ENCODE results near the gene SEC22A.

The SEC22A gene

DNA sequence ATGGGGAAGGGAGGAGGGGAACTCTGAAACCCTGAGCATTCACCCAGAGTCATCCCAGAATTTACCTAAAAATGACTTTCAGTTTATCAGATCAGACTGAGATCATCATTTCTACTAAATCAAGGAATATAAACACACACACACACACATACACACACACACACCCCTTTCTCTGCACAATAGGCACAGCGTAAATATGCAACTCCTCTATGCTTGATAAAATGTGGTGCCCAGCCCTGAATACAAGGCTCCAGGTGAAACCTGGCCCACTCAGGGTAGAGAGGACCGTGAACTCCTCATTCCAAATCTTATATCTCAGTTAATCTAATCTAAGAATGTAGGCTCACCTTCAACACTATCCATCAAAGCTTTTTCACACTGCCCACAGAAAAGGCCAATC is 31.8 kb upstream of the SEC22A start:
- no peak overlapping the region for H3K4me3 ChIP-seq (ENCODE audit: insufficient read depth, low read depth, low read length, poor library complexity, severe bottlenecking)
- peaks cover 2% of the 10 kb centered on the region for H3K36me3 ChIP-seq (ENCODE audit: control insufficient read depth, insufficient read depth, low read length)
- no peaks in the 10 kb centered on the region for H3K27me3 ChIP-seq (replicated peaks; ENCODE audit: control insufficient read depth, insufficient read depth, low read length, poor library complexity, severe bottlenecking)
- H3K27ac ChIP-seq (ENCODE audit: insufficient read depth, low read length, poor library complexity, severe bottlenecking), result no peak overlapping the region
- H3K4me1 ChIP-seq (ENCODE audit: control insufficient read depth, insufficient read depth, low read length, poor library complexity, severe bottlenecking), result no peaks in the 10 kb centered on the region
- H3K9me3 ChIP-seq (ENCODE audit: control insufficient read depth, low read length), result no peaks in the 10 kb centered on the region
- DNase-seq, result no peak

DNA sequence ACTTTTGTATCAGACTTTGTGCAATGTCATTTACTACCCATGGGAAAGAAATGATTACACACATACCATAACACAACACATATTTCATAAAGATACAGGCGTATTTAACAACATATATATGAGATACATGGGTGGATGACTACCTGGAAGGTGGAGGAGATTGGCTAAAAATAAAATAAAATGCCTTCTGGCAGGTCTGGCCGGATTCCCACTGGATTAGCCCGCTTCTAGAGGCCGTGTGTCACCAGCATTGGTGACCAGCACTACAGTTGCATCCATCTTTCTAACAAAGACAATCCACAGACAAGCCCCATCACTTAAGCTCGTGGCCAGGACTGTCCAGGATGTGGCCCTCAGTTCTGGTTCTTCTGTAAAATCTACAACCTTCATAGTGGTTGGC is 21.0 kb upstream of the SEC22A start:
- no peaks in the 10 kb centered on the region for H3K9me3 ChIP-seq (ENCODE audit: control insufficient read depth, low read length)
- no peak overlapping the region for H3K4me3 ChIP-seq (ENCODE audit: insufficient read depth, low read depth, low read length, poor library complexity, severe bottlenecking)
- H3K27me3 ChIP-seq (replicated peaks; ENCODE audit: control insufficient read depth, insufficient read depth, low read length, poor library complexity, severe bottlenecking), result no peaks in the 10 kb centered on the region
- H3K36me3 ChIP-seq (ENCODE audit: control insufficient read depth, insufficient read depth, low read length), result no peaks in the 10 kb centered on the region
- no peak for DNase-seq
- no peak overlapping the region for H3K27ac ChIP-seq (ENCODE audit: insufficient read depth, low read length, poor library complexity, severe bottlenecking)
- H3K4me1 ChIP-seq (ENCODE audit: control insufficient read depth, insufficient read depth, low read length, poor library complexity, severe bottlenecking), result no peaks in the 10 kb centered on the region

GRCh38 chr3:123186695-123187094 is 15.0 kb upstream of the SEC22A start:
- no peaks in the 10 kb centered on the region for H3K27me3 ChIP-seq (replicated peaks; ENCODE audit: control insufficient read depth, insufficient read depth, low read length, poor library complexity, severe bottlenecking)
- no peaks in the 10 kb centered on the region for H3K9me3 ChIP-seq (ENCODE audit: control insufficient read depth, low read length)
- H3K4me3 ChIP-seq (ENCODE audit: insufficient read depth, low read depth, low read length, poor library complexity, severe bottlenecking), result no peak overlapping the region
- no peak overlapping the region for H3K27ac ChIP-seq (ENCODE audit: insufficient read depth, low read length, poor library complexity, severe bottlenecking)
- no peaks in the 10 kb centered on the region for H3K36me3 ChIP-seq (ENCODE audit: control insufficient read depth, insufficient read depth, low read length)
- no peaks in the 10 kb centered on the region for H3K4me1 ChIP-seq (ENCODE audit: control insufficient read depth, insufficient read depth, low read length, poor library complexity, severe bottlenecking)
- no peak for DNase-seq

- Histone ChIP-seq H3K4me1 (ENCODE audit: control insufficient read depth, insufficient read depth, low read length, poor library complexity, severe bottlenecking) (no peaks in the 10 kb centered on the region), H3K36me3 (ENCODE audit: control insufficient read depth, insufficient read depth, low read length) (no peaks in the 10 kb centered on the region), H3K27ac (ENCODE audit: insufficient read depth, low read length, poor library complexity, severe bottlenecking) (no peak overlapping the region), H3K27me3 (replicated peaks; ENCODE audit: control insufficient read depth, insufficient read depth, low read length, poor library complexity, severe bottlenecking) (no peaks in the 10 kb centered on the region), H3K9me3 (ENCODE audit: control insufficient read depth, low read length) (no peaks in the 10 kb centered on the region), H3K4me3 (ENCODE audit: insufficient read depth, low read depth, low read length, poor library complexity, severe bottlenecking) (no peak overlapping the region)
- DNase-seq, result no peak
Observed at GRCh38 chr3:123188058-123188457, 13.7 kb upstream of the SEC22A start.

- no peak for DNase-seq
- H3K36me3 ChIP-seq (ENCODE audit: control insufficient read depth, insufficient read depth, low read length), result no peaks in the 10 kb centered on the region
Observed at GRCh38 chr3:123193448-123194101, 8.2 kb upstream of the SEC22A start.

DNA sequence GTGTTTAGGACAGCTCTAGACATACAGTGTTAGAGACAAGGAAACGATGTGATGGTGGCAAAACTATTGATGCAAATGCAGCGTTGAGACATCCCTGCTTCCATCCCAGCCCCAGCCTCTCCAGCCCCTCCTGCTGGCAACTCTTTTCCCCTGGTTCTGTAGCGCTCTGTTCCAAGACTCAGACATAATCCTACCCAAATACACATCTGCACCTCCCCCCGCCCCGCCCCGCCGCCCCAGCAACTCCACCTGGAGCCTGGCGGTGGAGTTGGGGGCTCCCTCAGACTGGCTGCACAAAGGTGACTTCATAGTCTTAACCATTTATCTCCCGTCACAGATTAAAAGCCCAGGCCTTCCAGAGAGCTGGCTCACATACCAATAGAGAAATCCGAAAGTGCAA is 7.2 kb upstream of the SEC22A start:
- Histone ChIP-seq H3K27ac (ENCODE audit: insufficient read depth, low read length, poor library complexity, severe bottlenecking) (no peak overlapping the region), H3K4me1 (ENCODE audit: control insufficient read depth, insufficient read depth, low read length, poor library complexity, severe bottlenecking) (no peaks in the 10 kb centered on the region), H3K9me3 (ENCODE audit: control insufficient read depth, low read length) (no peaks in the 10 kb centered on the region), H3K4me3 (ENCODE audit: insufficient read depth, low read depth, low read length, poor library complexity, severe bottlenecking) (no peak overlapping the region), H3K27me3 (replicated peaks; ENCODE audit: control insufficient read depth, insufficient read depth, low read length, poor library complexity, severe bottlenecking) (no peaks in the 10 kb centered on the region), H3K36me3 (ENCODE audit: control insufficient read depth, insufficient read depth, low read length) (no peaks in the 10 kb centered on the region)
- DNase-seq, result no peak

More at GRCh38 chr3:123193448-123194101, 8.2 kb upstream of the SEC22A start:
- Histone ChIP-seq H3K27me3 (replicated peaks; ENCODE audit: control insufficient read depth, insufficient read depth, low read length, poor library complexity, severe bottlenecking) (no peaks in the 10 kb centered on the region), H3K9me3 (ENCODE audit: control insufficient read depth, low read length) (no peaks in the 10 kb centered on the region), H3K4me1 (ENCODE audit: control insufficient read depth, insufficient read depth, low read length, poor library complexity, severe bottlenecking) (no peaks in the 10 kb centered on the region), H3K4me3 (ENCODE audit: insufficient read depth, low read depth, low read length, poor library complexity, severe bottlenecking) (no peak overlapping the region), H3K27ac (ENCODE audit: insufficient read depth, low read length, poor library complexity, severe bottlenecking) (no peak overlapping the region)

GRCh38 chr3:123198372-123198771 is 3.4 kb upstream of the SEC22A start:
- H3K36me3 ChIP-seq (ENCODE audit: control insufficient read depth, insufficient read depth, low read length), result no peaks in the 10 kb centered on the region
- no peaks in the 10 kb centered on the region for H3K27me3 ChIP-seq (replicated peaks; ENCODE audit: control insufficient read depth, insufficient read depth, low read length, poor library complexity, severe bottlenecking)
- H3K27ac ChIP-seq (ENCODE audit: insufficient read depth, low read length, poor library complexity, severe bottlenecking), result no peak overlapping the region
- H3K4me1 ChIP-seq (ENCODE audit: control insufficient read depth, insufficient read depth, low read length, poor library complexity, severe bottlenecking), result peaks cover 11% of the 10 kb centered on the region
- DNase-seq, result no peak
- H3K4me3 ChIP-seq (ENCODE audit: insufficient read depth, low read depth, low read length, poor library complexity, severe bottlenecking), result no peak overlapping the region
- H3K9me3 ChIP-seq (ENCODE audit: control insufficient read depth, low read length), result no peaks in the 10 kb centered on the region

- no peak for DNase-seq
- H3K4me1 ChIP-seq (ENCODE audit: control insufficient read depth, insufficient read depth, low read length, poor library complexity, severe bottlenecking), result peaks cover 11% of the 10 kb centered on the region
- no peaks in the 10 kb centered on the region for H3K9me3 ChIP-seq (ENCODE audit: control insufficient read depth, low read length)
- H3K27ac ChIP-seq (ENCODE audit: insufficient read depth, low read length, poor library complexity, severe bottlenecking), result peak overlapping the region; percentile 95
- no peaks in the 10 kb centered on the region for H3K36me3 ChIP-seq (ENCODE audit: control insufficient read depth, insufficient read depth, low read length)
- H3K4me3 ChIP-seq (ENCODE audit: insufficient read depth, low read depth, low read length, poor library complexity, severe bottlenecking), result peak overlapping the region; percentile 75
- no peaks in the 10 kb centered on the region for H3K27me3 ChIP-seq (replicated peaks; ENCODE audit: control insufficient read depth, insufficient read depth, low read length, poor library complexity, severe bottlenecking)
Observed at GRCh38 chr3:123201223-123201556, 553 bp upstream of the SEC22A start.

GRCh38 chr3:123202451-123202850 is 708 bp downstream of the SEC22A start:
- DNase-seq, result no peak
- no peaks in the 10 kb centered on the region for H3K9me3 ChIP-seq (ENCODE audit: control insufficient read depth, low read length)
- no peaks in the 10 kb centered on the region for H3K36me3 ChIP-seq (ENCODE audit: control insufficient read depth, insufficient read depth, low read length)
- H3K27me3 ChIP-seq (replicated peaks; ENCODE audit: control insufficient read depth, insufficient read depth, low read length, poor library complexity, severe bottlenecking), result no peaks in the 10 kb centered on the region
- H3K27ac ChIP-seq (ENCODE audit: insufficient read depth, low read length, poor library complexity, severe bottlenecking), result peak overlapping the region; percentile 95
- H3K4me1 ChIP-seq (ENCODE audit: control insufficient read depth, insufficient read depth, low read length, poor library complexity, severe bottlenecking), result peaks cover 11% of the 10 kb centered on the region
- H3K4me3 ChIP-seq (ENCODE audit: insufficient read depth, low read depth, low read length, poor library complexity, severe bottlenecking), result peak overlapping the region; percentile 75

DNA sequence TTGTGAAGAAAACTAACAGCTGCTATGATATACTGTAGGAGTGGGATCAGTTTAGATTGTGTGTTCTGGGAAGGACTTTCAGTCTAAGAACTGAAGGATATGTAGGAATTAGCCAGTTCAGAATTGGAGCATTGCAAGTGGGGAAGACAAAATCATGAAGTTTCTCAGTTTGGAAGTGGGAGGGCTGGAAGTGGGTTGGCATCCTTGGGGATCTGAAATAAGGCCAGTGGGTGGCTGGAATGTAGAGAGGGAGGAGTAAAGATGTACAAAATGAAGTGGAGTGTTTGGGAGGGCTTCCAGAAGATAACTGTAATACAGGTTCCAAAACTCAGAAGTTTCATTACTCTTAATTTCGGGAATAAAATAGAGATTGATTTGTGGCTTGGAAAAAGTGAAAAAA is 17.2 kb downstream of the SEC22A start:
- no peak overlapping the region for H3K27ac ChIP-seq (ENCODE audit: insufficient read depth, low read length, poor library complexity, severe bottlenecking)
- no peak for DNase-seq

More for the DNA sequence above, 17.2 kb downstream of the SEC22A start:
- Histone ChIP-seq H3K4me1 (ENCODE audit: control insufficient read depth, insufficient read depth, low read length, poor library complexity, severe bottlenecking) (no peaks in the 10 kb centered on the region), H3K9me3 (ENCODE audit: control insufficient read depth, low read length) (no peaks in the 10 kb centered on the region), H3K27me3 (replicated peaks; ENCODE audit: control insufficient read depth, insufficient read depth, low read length, poor library complexity, severe bottlenecking) (no peaks in the 10 kb centered on the region), H3K36me3 (ENCODE audit: control insufficient read depth, insufficient read depth, low read length) (no peaks in the 10 kb centered on the region), H3K4me3 (ENCODE audit: insufficient read depth, low read depth, low read length, poor library complexity, severe bottlenecking) (no peak overlapping the region)
